Brain microvascular endothelial cell (primary cell): Measurements from ENCODE around the gene LIFR.

Source experiments
- DNase-seq: peaks from one replicate; pipeline ENCODE4 v3.0.0-alpha.2; 2020
- H3K27ac ChIP-seq: fragments of 250-450 bp; sonication (Bioruptor Pico); 2 replicates; pipeline ENCODE4 v1.5.1; 2020; ENCODE audit warnings: mild to moderate bottlenecking, moderate library complexity
- H3K27me3 ChIP-seq: fragments of 250-450 bp; sonication (Bioruptor Pico); replicated peaks from 2 replicates; pipeline ENCODE4 v1.5.1; 2020; ENCODE audit warnings: mild to moderate bottlenecking
- H3K36me3 ChIP-seq: fragments of 250-450 bp; sonication (Bioruptor Pico); replicated peaks from 2 replicates; pipeline ENCODE4 v1.5.1; 2020; ENCODE audit warnings: mild to moderate bottlenecking
- H3K4me3 ChIP-seq: 2 replicates; pipeline ENCODE4 v1.5.1; 2011; ENCODE audit warnings: low read depth, mild to moderate bottlenecking, control low read depth, low read length, moderate library complexity
- in situ Hi-C: cut with HindIII; loops from 2 replicates; pipeline ENCODE4 v1.10.0; 2017; ENCODE audit warnings: low sequenced_read_pairs, low pct_ligation_motif_present
- TF ChIP-seq, protein P1 (sequence below): IDR thresholded peaks from 2 replicates; pipeline ENCODE4 v1.5.1; 2011; ENCODE audit warnings: low read depth, mild to moderate bottlenecking, moderate library complexity, low read length, control low read depth, inconsistent platforms; ENCODE audit errors: missing control alignments

LIFR gene

DNA sequence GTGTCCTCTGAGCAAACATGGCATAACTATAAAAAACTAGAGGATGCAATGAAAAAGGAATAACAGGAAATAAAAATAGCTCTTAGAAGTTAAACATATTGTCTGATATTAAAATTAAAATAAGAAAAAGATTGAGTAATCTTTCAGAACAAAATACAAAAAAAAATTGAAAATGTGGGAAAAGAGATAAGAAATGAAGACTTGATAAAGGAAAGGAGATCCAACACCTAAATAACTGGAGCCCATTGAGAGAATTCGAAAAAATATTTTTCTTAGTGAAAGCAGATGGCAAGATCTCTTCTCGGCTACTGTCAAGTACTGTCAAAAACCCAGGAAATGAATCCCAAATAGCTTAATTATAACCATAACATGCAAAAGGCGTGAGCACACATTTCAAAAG lies 24.9 kb downstream of the LIFR start:
- TF ChIP-seq, protein P1, sequence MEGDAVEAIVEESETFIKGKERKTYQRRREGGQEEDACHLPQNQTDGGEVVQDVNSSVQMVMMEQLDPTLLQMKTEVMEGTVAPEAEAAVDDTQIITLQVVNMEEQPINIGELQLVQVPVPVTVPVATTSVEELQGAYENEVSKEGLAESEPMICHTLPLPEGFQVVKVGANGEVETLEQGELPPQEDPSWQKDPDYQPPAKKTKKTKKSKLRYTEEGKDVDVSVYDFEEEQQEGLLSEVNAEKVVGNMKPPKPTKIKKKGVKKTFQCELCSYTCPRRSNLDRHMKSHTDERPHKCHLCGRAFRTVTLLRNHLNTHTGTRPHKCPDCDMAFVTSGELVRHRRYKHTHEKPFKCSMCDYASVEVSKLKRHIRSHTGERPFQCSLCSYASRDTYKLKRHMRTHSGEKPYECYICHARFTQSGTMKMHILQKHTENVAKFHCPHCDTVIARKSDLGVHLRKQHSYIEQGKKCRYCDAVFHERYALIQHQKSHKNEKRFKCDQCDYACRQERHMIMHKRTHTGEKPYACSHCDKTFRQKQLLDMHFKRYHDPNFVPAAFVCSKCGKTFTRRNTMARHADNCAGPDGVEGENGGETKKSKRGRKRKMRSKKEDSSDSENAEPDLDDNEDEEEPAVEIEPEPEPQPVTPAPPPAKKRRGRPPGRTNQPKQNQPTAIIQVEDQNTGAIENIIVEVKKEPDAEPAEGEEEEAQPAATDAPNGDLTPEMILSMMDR, result no peak
- Histone ChIP-seq H3K27ac (no peak overlapping the region), H3K36me3 (peaks cover 3% of the 10 kb centered on the region), H3K27me3 (no peaks in the 10 kb centered on the region), H3K4me3 (no peak overlapping the region)
- in situ Hi-C loops, result no loop called here
- DNase-seq, result no peak

DNA sequence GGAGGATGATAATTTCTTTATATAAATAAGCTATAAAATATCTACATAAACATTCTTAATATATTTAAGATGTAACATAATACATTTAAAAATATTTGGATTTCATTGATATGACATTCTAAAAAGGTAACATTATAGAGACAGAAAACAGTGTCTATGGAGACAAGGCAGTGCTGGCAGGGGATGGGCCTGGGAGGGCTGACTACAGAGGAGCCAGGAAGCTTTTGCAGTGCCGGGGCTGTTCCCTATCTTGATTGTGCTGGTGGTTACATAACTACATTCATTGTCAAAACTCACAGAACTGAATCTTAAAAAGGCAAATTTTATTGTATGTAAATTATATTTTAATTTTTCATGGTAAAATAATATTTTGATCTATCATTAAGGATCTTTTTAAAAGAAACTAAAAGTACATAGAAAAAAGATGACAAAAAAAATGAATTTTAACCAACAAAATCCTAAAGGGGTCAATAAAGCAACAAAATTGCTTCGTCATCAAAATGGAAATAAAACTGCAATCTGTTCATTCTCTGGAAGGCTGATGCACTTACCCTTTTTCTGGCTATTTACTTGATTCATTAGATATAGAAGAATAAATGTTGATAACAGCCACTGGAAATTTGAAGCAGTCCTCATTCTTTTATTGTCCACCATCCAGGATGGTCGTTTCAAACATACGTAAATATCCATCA lies 26.3 kb downstream of the LIFR start:
- no peak overlapping the region for H3K27ac ChIP-seq
- TF ChIP-seq, protein P1, result no peak
- peaks cover 5% of the 10 kb centered on the region for H3K36me3 ChIP-seq
- DNase-seq, result no peak
- H3K4me3 ChIP-seq, result no peak overlapping the region
- H3K27me3 ChIP-seq, result no peaks in the 10 kb centered on the region
- in situ Hi-C loops, result no loop called here

DNA sequence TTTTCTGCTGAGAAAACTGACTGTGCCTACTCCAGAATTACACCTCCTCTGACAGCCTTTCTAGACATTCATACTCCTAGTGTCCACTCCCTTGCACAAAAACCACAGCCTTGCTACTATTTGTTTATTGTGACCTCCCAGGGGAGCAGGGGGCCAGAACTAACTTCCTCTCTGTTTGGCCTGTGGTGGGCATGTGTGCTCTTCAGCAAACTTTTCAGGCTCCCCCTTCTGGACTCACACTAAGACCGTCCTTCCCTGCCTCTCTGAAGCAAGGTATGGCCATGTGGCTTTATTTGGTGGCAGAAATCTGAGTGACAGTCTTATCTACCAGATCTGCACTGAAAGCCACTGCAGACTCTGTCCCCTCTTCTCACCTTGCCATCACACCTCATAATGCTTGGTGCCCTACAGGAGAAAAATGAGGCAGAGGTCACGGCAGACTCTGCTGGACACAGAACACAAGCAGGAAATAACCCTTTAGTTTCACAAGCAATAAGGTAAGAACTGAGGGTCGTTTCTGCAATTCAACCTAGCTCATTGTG lies 28.2 kb downstream of the LIFR start:
- no peak for DNase-seq
- Histone ChIP-seq H3K27me3 (no peaks in the 10 kb centered on the region), H3K4me3 (no peak overlapping the region), H3K27ac (no peak overlapping the region), H3K36me3 (peaks cover 5% of the 10 kb centered on the region)
- TF ChIP-seq, protein P1, result peak; percentile 35
- in situ Hi-C loops, result no loop called here

DNA sequence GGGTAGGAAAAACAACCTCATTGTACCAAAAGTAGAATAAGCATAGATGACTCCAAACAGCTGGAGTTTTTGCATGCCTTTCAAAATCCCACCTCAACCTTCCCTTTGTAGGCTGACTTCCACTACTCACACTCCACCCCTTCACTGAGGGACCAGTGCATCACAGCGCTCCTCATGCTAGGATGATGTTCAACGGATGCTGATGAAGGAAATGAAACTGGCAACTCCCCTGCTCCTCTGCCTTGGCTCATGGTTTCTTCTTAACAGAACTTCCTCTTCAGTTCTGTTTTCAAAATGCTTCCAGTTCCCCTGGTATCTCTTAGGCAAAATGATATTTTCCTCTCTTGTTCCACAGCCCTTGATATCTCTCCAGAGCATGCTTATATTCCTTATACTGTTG lies 29.0 kb downstream of the LIFR start:
- no peak for DNase-seq
- no peak overlapping the region for H3K4me3 ChIP-seq
- in situ Hi-C loops, result no loop called here
- no peaks in the 10 kb centered on the region for H3K27me3 ChIP-seq
- peaks cover 5% of the 10 kb centered on the region for H3K36me3 ChIP-seq
- TF ChIP-seq, protein P1, result no peak
- H3K27ac ChIP-seq, result no peak overlapping the region

DNA sequence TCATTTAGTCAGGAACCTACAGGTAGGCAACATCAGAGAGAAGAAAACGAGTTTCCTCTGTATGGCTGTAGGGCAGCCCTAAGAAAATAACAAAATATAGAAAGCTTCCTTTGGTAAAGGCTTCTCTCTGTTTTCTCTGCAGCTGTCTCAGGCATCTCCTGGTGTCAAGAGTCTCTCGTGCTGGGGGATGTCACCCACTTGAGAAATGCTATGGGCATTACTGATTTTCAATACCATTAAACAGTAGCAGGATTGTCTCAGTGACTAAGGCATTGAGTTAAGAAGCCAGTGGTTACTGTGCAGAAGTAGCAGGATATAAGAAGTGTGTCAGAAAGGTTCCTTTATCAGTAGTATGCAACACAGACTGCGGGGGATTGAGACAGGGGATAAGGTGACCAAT lies 32.4 kb downstream of the LIFR start:
- no peak for DNase-seq
- in situ Hi-C loops, result no loop called here
- peaks cover 11% of the 10 kb centered on the region for H3K36me3 ChIP-seq
- H3K27me3 ChIP-seq, result no peaks in the 10 kb centered on the region
- H3K4me3 ChIP-seq, result no peak overlapping the region
- H3K27ac ChIP-seq, result no peak overlapping the region
- TF ChIP-seq, protein P1, result no peak

DNA sequence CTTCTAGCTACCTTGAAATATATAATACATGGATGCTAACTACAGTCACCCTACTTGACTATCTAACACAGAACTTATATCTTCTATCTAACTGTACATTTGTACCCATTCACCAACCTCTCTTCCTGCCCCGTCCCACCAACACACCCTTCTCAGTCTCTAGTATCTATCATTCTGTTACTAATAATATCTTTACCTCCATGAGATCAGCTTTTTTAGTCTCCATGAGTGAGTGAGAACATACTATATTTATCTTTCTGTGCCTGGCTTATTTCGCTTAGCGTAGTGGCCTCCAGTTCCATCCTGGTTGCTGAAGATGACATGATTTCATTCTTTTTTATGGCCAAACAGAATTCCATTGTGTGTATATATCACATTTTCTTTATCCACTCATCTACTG lies 37.0 kb downstream of the LIFR start:
- Histone ChIP-seq H3K27me3 (no peaks in the 10 kb centered on the region), H3K36me3 (peaks cover 6% of the 10 kb centered on the region), H3K27ac (no peak overlapping the region), H3K4me3 (no peak overlapping the region)
- TF ChIP-seq, protein P1, result no peak
- in situ Hi-C loops, result no loop called here
- DNase-seq, result no peak
